ENCODE measurements around the gene ACSL4.
"Not testable (repeated sequence)": the region's sequence is repeated elsewhere in the genome, so short reads cannot be mapped to it uniquely, and the experiment has no call there.

The ACSL4 gene

GRCh38 chrX:109672239-109672638 lies 60.8 kb downstream of the ACSL4 start:
- no peak for DNase-seq (ENCODE audit: low read depth in 3 of 3)

GRCh38 chrX:109671170-109671569 lies 61.9 kb downstream of the ACSL4 start:
- DNase-seq (ENCODE audit: low read depth in 3 of 3) = not testable (repeated sequence)

GRCh38 chrX:109667986-109668385 lies 65.1 kb downstream of the ACSL4 start:
- DNase-seq (ENCODE audit: low read depth in 3 of 3) = no peak

DNA sequence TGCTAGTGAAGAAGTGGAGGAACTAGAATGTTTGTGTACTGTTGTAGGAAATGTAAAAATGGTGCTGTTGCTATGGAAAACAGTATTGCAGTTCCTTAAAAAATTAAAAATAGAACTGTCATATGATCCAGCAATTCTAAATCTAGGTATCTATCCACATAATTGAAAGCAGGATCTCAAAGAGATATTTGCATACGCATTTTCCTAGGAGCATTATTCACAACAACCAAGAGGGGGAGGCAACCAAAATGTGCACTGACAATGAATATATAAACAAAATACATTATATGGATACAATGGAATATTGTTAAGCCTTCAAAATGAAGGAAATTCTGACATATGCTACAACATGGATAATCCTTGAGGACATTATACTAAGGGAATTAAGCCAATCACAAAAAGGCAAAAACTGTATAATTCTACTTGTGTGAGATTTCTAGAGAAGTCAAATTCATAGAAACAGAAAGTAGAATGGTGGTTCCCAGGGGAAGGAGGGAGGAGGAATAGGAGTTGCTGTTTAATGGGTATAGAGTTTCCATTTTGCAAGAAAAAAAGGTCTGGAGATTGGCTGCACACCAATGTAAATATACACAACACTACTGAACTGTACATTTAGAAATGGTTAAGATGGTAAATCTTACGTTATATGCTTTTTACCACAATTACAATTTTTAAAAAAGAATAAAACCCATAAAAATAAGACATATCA lies 72.5 kb downstream of the ACSL4 start:
- DNase-seq (ENCODE audit: low read depth in 3 of 3) = no peak

- no peak for DNase-seq (ENCODE audit: low read depth in 3 of 3)
Measured at GRCh38 chrX:109658391-109658790, 74.7 kb downstream of the ACSL4 start.

- DNase-seq (ENCODE audit: low read depth in 3 of 3) = not testable (repeated sequence)
Measured at GRCh38 chrX:109657364-109657763, 75.7 kb downstream of the ACSL4 start.

DNA sequence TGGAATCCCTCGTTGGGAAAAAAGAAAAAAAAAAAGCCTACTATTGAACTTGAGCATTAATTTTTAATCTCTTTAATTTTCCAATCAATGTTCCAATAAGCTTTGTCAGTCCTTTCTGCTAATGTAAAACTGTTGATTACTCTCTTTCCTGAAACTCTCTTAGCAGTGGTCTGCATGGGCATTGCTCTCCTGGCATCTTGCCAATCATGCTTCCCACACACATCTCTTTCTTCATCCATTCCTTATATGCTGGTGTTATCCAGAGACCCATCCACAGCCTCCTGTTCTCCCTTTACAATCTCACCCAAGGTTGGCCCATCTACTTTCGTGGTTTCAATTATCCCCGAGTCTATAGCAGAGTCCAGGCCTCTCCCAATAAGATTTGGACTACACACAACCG lies 76.3 kb downstream of the ACSL4 start:
- no peak for DNase-seq (ENCODE audit: low read depth in 3 of 3)

- DNase-seq (ENCODE audit: low read depth in 3 of 3) = no peak
Measured at GRCh38 chrX:109655502-109656201, 77.4 kb downstream of the ACSL4 start.

DNA sequence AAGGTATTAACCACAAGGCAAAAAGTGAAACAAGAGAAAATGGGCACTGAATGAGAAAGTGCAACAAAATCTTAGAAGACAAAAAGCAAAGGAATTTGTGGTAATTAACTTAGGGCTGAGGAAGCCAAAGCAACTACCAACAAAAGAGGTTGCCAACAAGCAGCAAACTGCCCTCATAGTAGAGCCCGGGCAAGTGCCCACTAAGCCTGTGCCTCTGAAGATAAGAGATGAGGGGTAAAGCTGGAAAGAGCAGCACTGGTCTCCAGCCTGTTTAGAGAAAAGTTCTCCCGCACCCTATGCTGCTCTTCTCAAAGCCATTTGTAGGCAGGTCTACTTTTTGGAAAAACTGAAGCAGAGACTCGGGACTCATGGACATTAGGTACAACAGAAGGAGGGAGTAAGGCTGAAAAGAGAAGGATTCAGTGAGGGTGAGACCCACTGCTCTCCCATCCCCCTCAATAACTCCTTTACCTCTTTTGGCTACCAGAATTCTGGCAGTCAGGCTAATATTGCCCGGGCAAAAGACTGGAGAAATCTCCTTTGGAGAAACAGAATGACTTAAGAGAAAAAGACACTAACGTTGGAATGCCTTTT lies 78.4 kb downstream of the ACSL4 start:
- DNase-seq (ENCODE audit: low read depth in 3 of 3) = no peak

- DNase-seq (ENCODE audit: low read depth in 3 of 3) = not testable (repeated sequence)
Measured at GRCh38 chrX:109644671-109645070, 88.4 kb downstream of the ACSL4 start.

DNA sequence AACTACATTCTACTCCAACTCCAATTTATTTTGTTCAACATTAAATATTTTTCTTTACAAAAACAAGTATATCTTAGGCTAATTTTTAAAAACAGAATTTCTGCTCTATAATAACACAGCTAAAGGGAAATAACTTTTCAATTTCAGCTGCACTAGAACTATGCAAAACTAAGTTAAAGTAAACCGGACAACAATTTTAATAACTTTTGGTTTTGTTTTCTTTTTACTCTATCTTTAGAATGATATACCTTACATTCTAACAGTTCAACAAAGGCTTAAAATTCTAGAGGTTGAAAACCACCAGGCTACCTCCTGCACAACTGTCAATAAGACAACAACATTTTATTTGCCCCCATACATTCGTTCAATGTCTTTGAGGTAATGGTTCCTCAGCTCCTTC lies 89.4 kb downstream of the ACSL4 start:
- no peak for DNase-seq (ENCODE audit: low read depth in 3 of 3)

GRCh38 chrX:109638158-109638557 lies 94.9 kb downstream of the ACSL4 start:
- DNase-seq (ENCODE audit: low read depth in 3 of 3) = no peak

- not testable (repeated sequence) for DNase-seq (ENCODE audit: low read depth in 3 of 3)
Measured at GRCh38 chrX:109637477-109637876, 95.6 kb downstream of the ACSL4 start.

GRCh38 chrX:109635146-109635545 lies 97.9 kb downstream of the ACSL4 start:
- no peak for DNase-seq (ENCODE audit: low read depth in 3 of 3)

DNA sequence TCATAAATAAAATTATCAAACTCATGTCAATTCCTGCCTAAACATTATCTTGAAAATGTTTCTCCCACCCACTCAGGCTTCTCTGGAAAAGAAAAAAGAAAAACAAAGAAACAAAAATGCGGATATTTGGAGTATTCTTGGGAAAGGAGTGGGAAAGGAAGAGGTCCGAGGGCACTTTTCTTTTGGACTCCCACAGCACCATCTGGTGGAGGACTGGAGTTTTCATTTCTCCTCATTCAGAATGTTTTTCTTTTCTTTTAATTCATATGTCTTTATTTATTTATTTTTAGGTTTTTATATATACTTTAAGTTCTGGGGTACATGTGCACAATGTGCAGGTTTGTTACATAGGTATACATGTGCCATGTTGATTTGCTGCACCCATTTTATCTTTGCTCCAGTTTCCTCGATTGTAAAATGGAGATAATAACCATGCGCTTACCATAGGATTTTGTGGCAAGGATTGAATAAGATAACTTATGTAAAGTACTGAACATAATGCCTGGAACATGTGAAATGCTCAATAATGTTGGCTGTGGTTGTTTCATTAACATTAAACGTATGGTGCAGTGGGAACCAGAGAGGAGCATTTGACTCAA lies 100.1 kb downstream of the ACSL4 start:
- no peak for DNase-seq (ENCODE audit: low read depth in 3 of 3)

DNA sequence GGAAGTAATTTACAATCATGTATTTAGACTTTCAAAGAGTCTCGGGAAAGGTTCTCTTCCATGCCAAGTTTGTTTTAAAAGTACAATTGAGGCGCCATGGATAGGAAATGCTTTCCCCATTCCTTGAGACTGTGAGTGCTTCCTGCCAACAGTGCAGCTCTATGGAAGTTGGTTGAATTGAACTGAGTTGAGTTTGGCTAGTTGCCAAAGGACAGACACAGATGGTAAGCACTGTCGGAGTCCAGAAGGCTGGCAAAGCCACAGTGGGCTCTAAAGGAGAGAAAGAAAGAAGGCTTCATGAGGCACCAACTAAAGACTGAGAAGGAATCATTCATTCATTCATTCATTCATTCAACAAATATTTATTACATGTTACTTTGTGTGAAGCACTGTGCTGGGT lies 103.7 kb downstream of the ACSL4 start:
- DNase-seq (ENCODE audit: low read depth in 3 of 3) = no peak

- no peak for DNase-seq (ENCODE audit: low read depth in 3 of 3)
Measured at GRCh38 chrX:109626637-109627036, 106.4 kb downstream of the ACSL4 start.

- no peak for DNase-seq (ENCODE audit: low read depth in 3 of 3)
Measured at GRCh38 chrX:109624641-109625616, 108.1 kb downstream of the ACSL4 start, which contains the start of gene KCNE5. KCNE5 (minus strand) TSS chrX:109625172; CDS start chrX:109625020, 152 bp downstream.

GRCh38 chrX:109623997-109624396 lies 109.1 kb downstream of the ACSL4 start:
- DNase-seq (ENCODE audit: low read depth in 3 of 3) = no peak

DNA sequence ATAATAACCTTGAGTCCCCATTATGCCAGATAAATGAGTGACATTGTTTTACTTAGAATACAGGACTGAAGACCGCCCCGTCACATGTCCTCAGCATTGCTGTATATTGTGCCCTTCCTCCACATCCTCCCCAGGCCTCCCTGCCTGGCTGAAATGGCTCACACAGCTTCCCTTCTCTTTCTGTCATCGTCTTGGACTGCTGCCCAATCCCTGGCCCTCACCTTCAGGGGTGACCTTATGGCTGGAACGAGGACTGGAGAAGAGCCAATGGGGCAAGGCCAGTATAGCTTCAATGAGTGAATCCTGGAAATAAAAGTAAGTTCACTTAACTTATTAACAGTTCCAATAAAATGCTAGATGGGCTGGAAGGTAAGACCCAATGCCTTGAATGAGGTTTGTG lies 110.8 kb downstream of the ACSL4 start:
- DNase-seq (ENCODE audit: low read depth in 3 of 3) = no peak

DNA sequence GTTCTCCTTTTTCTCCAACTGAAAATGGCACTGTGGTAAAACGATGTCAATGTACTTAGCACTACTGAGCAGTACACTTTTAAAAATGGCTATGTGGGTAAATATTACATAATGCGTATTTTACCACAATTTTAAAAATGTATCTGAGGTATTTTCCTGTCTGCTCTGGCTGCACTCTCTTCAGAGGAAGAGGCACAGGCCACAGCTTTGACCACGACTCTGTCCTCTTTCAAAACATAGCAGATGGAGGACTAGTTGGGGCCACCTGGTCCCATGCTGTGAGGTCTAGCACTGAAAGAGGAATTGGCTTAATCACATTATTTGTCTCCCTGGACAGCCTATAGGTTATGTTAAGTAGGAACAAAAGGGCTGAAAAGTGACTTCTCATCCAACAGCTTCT lies 113.3 kb downstream of the ACSL4 start:
- no peak for DNase-seq (ENCODE audit: low read depth in 3 of 3)

All from stimulated activated CD4-positive, alpha-beta T cell treated with anti-CD3 and anti-CD28 coated beads, TNF-alpha, amount 100 ng/mL, for 24 hours (primary cell).